Karpas-422 (cell line): ENCODE results near the gene TNS4. TPM values are rescaled to one million over a fixed set of nuclear protein-coding genes. Genes with fewer than 3 reads are reported as not detected.
"Not testable (repeated sequence)": the region's sequence is repeated elsewhere in the genome, so short reads cannot be mapped to it uniquely, and the experiment has no call there.

Experiments used
- DNase-seq: peaks from one replicate; pipeline ENCODE4 v3.0.0-alpha.2; 2015
- H2AFZ ChIP-seq: fragments of 200-600 bp; sonication (generic); 2 replicates; pipeline ENCODE4 v1.6.1; 2014; ENCODE audit warnings: antibody characterized with exemption, low read length, mixed read lengths
- H3K27ac ChIP-seq: fragments of 200-600 bp; sonication (generic); 2 replicates; pipeline ENCODE4 v1.5.1; 2014; ENCODE audit warnings: mild to moderate bottlenecking, low read length, moderate library complexity
- H3K27me3 ChIP-seq: fragments of 200-600 bp; sonication (generic); 2 replicates; pipeline ENCODE4 v1.6.1; 2014; ENCODE audit warnings: low read length, mixed read lengths
- H3K36me3 ChIP-seq: fragments of 200-600 bp; sonication (generic); 2 replicates; pipeline ENCODE4 v1.6.1; 2014; ENCODE audit warnings: low read length, mixed read lengths; ENCODE audit not compliant: insufficient read depth
- H3K4me1 ChIP-seq: fragments of 200-600 bp; sonication (generic); 2 replicates; pipeline ENCODE4 v1.6.1; 2014; ENCODE audit warnings: mild to moderate bottlenecking, low read length, mixed read lengths
- H3K4me2 ChIP-seq: fragments of 200-600 bp; sonication (generic); 2 replicates; pipeline ENCODE4 v1.6.1; 2014; ENCODE audit warnings: low read length, low read depth, mild to moderate bottlenecking; ENCODE audit not compliant: poor library complexity, severe bottlenecking
- H3K4me3 ChIP-seq: fragments of 200-600 bp; sonication (generic); 2 replicates; pipeline ENCODE4 v1.5.1; 2014; ENCODE audit warnings: mild to moderate bottlenecking, antibody characterized with exemption, low read length, mixed read lengths
- H3K79me2 ChIP-seq: fragments of 200-600 bp; sonication (generic); 2 replicates; pipeline ENCODE4 v1.6.1; 2014; ENCODE audit warnings: mild to moderate bottlenecking, low read length, mixed read lengths
- H3K9ac ChIP-seq: fragments of 200-600 bp; sonication (generic); 2 replicates; pipeline ENCODE4 v1.6.0; 2014; ENCODE audit warnings: low read length
- H3K9me2 ChIP-seq: fragments of 200-600 bp; sonication (generic), shearing (Covaris generic); replicated peaks from 2 replicates; pipeline ENCODE4 v1.6.0; 2014; ENCODE audit warnings: mild to moderate bottlenecking, low read length, moderate library complexity; ENCODE audit not compliant: insufficient read depth
- H3K9me3 ChIP-seq: fragments of 300-700, 200-600 bp; sonication (generic); 2 replicates; pipeline ENCODE4 v1.6.1; 2014; ENCODE audit warnings: low read length, mixed read lengths
- H4K20me1 ChIP-seq: fragments of 200-600 bp; sonication (generic); 2 replicates; pipeline ENCODE4 v1.6.1; 2014; ENCODE audit warnings: mild to moderate bottlenecking, antibody characterized with exemption, low read length, low read depth; ENCODE audit not compliant: insufficient read depth
- total RNA-seq: library from RNA; depleted of rRNA; stranded (reverse); fragments of >200 nt; shearing (Covaris generic); gene quantifications from 2 replicates; pipeline ENCODE4 v1.2.3, GENCODE V29; 2014; ENCODE audit warnings: low replicate concordance; rRNA removed

Gene TNS4
- not detected in 2 replicates for total RNA-seq

GRCh38 chr17:40501499-40501911 is at the start of gene TNS4:
TNS4 (minus strand) TSS chr17:40501623; CDS start chr17:40496425, 5,198 bp downstream.
- Histone ChIP-seq H3K36me3 (no peaks in the 10 kb centered on the region), H3K9ac (no peak within 1 kb of the TSS), H3K4me3 (no peak within 1 kb of the TSS), H4K20me1 (0 out of 2 replicates have a peak, but pooled peaks cover 4% of the 10 kb centered on the region), H3K9me3 (no peaks in the 10 kb centered on the region), H3K27ac (no peak within 1 kb of the TSS), H2AFZ (no peak within 1 kb of the TSS), H3K4me2 (no peak within 1 kb of the TSS), H3K9me2 (no peaks in the 10 kb centered on the region), H3K4me1 (no peaks in the 10 kb centered on the region), H3K27me3 (no peaks in the 10 kb centered on the region), H3K79me2 (no peaks in the 10 kb centered on the region)
- DNase-seq = no peak

DNA sequence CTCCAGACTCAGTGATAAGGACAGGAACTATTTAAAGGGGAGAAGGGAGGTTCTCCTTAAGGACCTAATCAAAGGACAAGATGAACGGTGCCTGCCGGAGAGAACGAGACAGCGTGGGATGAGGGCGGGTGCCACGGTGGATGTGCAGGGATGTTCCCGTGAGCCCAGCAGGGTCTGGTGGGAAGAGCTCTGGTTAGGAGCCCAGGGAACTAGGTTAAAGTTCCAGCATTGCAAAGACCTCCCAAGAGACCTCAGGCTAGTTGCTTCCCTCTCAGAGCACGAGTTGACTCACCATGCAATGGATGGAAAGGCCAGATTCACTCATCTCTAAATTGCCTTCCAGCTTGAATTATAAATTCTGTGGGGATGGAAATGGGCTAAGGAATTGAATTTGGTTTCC is 49.2 kb upstream of the TNS4 start:
- Histone ChIP-seq H2AFZ (no peak overlapping the region), H3K9me3 (no peaks in the 10 kb centered on the region), H3K4me1 (no peaks in the 10 kb centered on the region), H3K4me3 (no peak overlapping the region), H4K20me1 (no peaks in the 10 kb centered on the region), H3K27me3 (no peaks in the 10 kb centered on the region), H3K9ac (no peak overlapping the region), H3K79me2 (no peaks in the 10 kb centered on the region), H3K36me3 (no peaks in the 10 kb centered on the region), H3K27ac (no peak overlapping the region), H3K9me2 (no peaks in the 10 kb centered on the region), H3K4me2 (no peak overlapping the region)
- DNase-seq = no peak

GRCh38 chr17:40548982-40549685 is 47.7 kb upstream of the TNS4 start:
- Histone ChIP-seq H3K9me3 (no peaks in the 10 kb centered on the region), H3K79me2 (no peaks in the 10 kb centered on the region), H3K4me1 (no peaks in the 10 kb centered on the region), H3K9ac (no peak overlapping the region), H3K9me2 (no peaks in the 10 kb centered on the region), H3K36me3 (no peaks in the 10 kb centered on the region), H2AFZ (no peak overlapping the region), H4K20me1 (no peaks in the 10 kb centered on the region), H3K4me2 (no peak overlapping the region), H3K27ac (no peak overlapping the region), H3K4me3 (no peak overlapping the region), H3K27me3 (no peaks in the 10 kb centered on the region)
- no peak for DNase-seq

GRCh38 chr17:40548491-40548981 is 47.1 kb upstream of the TNS4 start:
- Histone ChIP-seq H3K4me3 (no peak overlapping the region), H3K4me2 (no peak overlapping the region), H3K9me2 (no peaks in the 10 kb centered on the region), H3K9me3 (no peaks in the 10 kb centered on the region), H3K36me3 (no peaks in the 10 kb centered on the region), H3K27me3 (no peaks in the 10 kb centered on the region), H3K9ac (no peak overlapping the region), H3K79me2 (no peaks in the 10 kb centered on the region), H3K27ac (no peak overlapping the region), H3K4me1 (no peaks in the 10 kb centered on the region), H2AFZ (no peak overlapping the region), H4K20me1 (no peaks in the 10 kb centered on the region)
- DNase-seq = no peak

DNA sequence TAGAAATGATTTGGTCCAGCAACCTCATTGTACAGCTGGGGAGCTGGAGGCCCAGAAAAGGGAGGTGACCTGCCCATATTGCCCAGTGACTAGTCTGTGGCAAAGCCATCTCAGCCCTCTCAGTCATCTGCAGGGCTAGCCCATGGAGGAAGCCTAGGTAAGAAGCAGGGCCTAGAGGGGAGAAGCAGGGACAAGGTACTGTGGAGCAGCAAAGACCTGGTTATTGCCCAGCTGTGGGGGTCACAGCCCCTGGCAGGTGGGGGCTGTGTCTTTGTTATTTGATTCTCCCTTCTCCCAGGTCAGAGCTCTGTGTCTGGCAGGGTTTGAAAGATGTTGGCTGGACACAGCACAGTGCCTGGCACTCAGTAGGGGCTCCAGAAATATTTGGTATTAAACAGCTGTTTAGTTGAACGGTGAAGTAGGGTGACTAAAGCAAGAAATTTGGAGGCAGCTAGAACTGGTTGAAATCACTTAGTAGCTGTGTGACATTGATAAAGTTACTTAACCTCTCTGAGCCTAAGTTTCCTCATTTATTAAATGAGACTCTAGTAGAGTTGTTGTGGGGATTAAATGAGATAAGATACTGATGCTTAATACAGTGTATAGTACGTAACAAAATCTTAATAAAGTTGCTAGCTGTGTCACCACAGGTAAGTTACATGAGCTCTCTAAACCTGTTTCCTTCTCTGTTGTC is 46.5 kb upstream of the TNS4 start:
- no peak overlapping the region for H2AFZ ChIP-seq
- no peak overlapping the region for H3K9ac ChIP-seq
- H3K4me3 ChIP-seq = no peak overlapping the region
- H4K20me1 ChIP-seq = no peaks in the 10 kb centered on the region
- no peaks in the 10 kb centered on the region for H3K9me3 ChIP-seq
- no peaks in the 10 kb centered on the region for H3K27me3 ChIP-seq
- H3K36me3 ChIP-seq = no peaks in the 10 kb centered on the region
- no peak overlapping the region for H3K4me2 ChIP-seq
- DNase-seq = no peak
- H3K27ac ChIP-seq = no peak overlapping the region
- no peaks in the 10 kb centered on the region for H3K79me2 ChIP-seq
- no peaks in the 10 kb centered on the region for H3K9me2 ChIP-seq
- no peaks in the 10 kb centered on the region for H3K4me1 ChIP-seq

- Histone ChIP-seq H3K9me3 (no peaks in the 10 kb centered on the region), H3K27me3 (no peaks in the 10 kb centered on the region), H4K20me1 (no peaks in the 10 kb centered on the region), H3K79me2 (no peaks in the 10 kb centered on the region), H2AFZ (no peak overlapping the region), H3K36me3 (no peaks in the 10 kb centered on the region), H3K27ac (no peak overlapping the region), H3K4me2 (no peak overlapping the region), H3K9ac (no peak overlapping the region), H3K4me3 (no peak overlapping the region), H3K4me1 (no peaks in the 10 kb centered on the region), H3K9me2 (no peaks in the 10 kb centered on the region)
- DNase-seq = no peak
Measured at GRCh38 chr17:40547079-40547784, 45.8 kb upstream of the TNS4 start.

GRCh38 chr17:40546497-40546896 is 45.1 kb upstream of the TNS4 start:
- H3K36me3 ChIP-seq, H3K79me2 ChIP-seq, H3K27ac ChIP-seq, DNase-seq, H3K9ac ChIP-seq, H3K9me2 ChIP-seq, H4K20me1 ChIP-seq, H3K9me3 ChIP-seq, H3K4me3 ChIP-seq, H3K27me3 ChIP-seq, H3K4me1 ChIP-seq, H3K4me2 ChIP-seq, H2AFZ ChIP-seq: not testable (repeated sequence)

GRCh38 chr17:40545660-40546059 is 44.2 kb upstream of the TNS4 start:
- no peaks in the 10 kb centered on the region for H3K9me3 ChIP-seq
- no peaks in the 10 kb centered on the region for H3K36me3 ChIP-seq
- DNase-seq = no peak
- no peaks in the 10 kb centered on the region for H4K20me1 ChIP-seq
- H3K9me2 ChIP-seq = no peaks in the 10 kb centered on the region
- no peaks in the 10 kb centered on the region for H3K79me2 ChIP-seq
- H3K27me3 ChIP-seq = no peaks in the 10 kb centered on the region
- H3K27ac ChIP-seq = no peak overlapping the region
- H2AFZ ChIP-seq = no peak overlapping the region
- H3K4me1 ChIP-seq = no peaks in the 10 kb centered on the region
- no peak overlapping the region for H3K9ac ChIP-seq
- H3K4me3 ChIP-seq = no peak overlapping the region
- no peak overlapping the region for H3K4me2 ChIP-seq
